ENCODE measurements around the gene AP2A2.

DNA sequence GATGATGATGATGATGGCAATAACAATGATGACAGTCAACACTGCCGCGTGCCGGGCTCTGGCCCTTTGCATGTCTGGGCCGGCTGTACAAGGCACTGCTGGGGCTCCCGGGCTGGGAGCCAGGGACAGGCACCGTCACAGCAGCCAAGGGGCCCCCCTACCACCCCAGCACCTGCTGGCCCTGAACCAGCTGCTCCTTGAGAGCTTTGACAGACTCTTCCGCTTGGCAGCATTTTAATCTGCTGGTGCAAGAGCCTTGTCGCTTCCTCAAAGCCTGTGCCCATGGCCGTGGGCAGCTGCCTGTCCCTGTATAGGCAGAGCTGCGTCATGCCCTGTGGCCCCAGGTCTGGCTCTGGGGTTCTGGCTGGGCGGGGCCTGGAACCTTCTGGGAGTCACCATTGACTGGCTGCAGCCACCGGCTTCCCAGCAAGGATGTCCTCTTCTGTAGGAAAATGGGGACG is 123.8 kb downstream of the AP2A2 start:
- no peak for TF ChIP-seq POLR2A (IDR thresholded peaks at IDR 0.05)
- TF ChIP-seq CTCF (IDR thresholded peaks at IDR 0.05): no peak

Measured in breast epithelium (tissue), 3 donors.